SK-N-SH (cell line): Measurements from ENCODE around the gene ARHGAP29. TPM values are rescaled to one million over a fixed set of nuclear protein-coding genes. Genes with fewer than 3 reads are reported as not detected.

Experiments used
- CTCF ChIA-PET: fragments of 300-600, 350-600 bp; formaldehyde crosslinking; extraction: SDS; loops from one replicate; lab custom pipeline; 2021; lab: Yijun Ruan, JAX
- POLR2A ChIA-PET: fragments of 350-600 bp; sonication (Branson Sonifier 250); formaldehyde crosslinking; extraction: SDS; loops from one replicate; lab custom pipeline; 2020; ENCODE audit warnings: antibody characterized with exemption, inconsistent platforms; lab: Yijun Ruan, JAX
- DNase-seq: peaks from one replicate; pipeline ENCODE4 v3.0.0; 2012
- H2AFZ ChIP-seq: fragments of 200-600 bp; sonication (generic); 2 replicates; pipeline ENCODE4 v1.8.1; 2016; ENCODE audit warnings: antibody characterized with exemption, mild to moderate bottlenecking, low read depth
- H3F3A ChIP-seq: fragments of 200-600 bp; sonication (generic); replicated peaks from 2 replicates; pipeline ENCODE3; 2016; ENCODE audit warnings: antibody characterized with exemption, mild to moderate bottlenecking; ENCODE audit not compliant: insufficient read depth
- H3K27ac ChIP-seq, 2 experiments: fragments of 200-500 bp in 1 of 2; fragments of 200-600 bp in 1 of 2; sonication (Bioruptor generic) in 1 of 2; sonication (generic), shearing (Covaris generic) in 1 of 2; 2 replicates each; pipeline versions ENCODE4 v1.5.1 to v1.6.1; 2014 to 2016; ENCODE audit warnings: low read depth in 2 of 2, inconsistent platforms in 1 of 2, low read length in 1 of 2, mild to moderate bottlenecking in 1 of 2, mixed read lengths in 1 of 2
- H3K27me3 ChIP-seq: fragments of 200-600 bp; sonication (generic), shearing (Covaris generic); 2 replicates; pipeline ENCODE4 v1.6.1; 2016; ENCODE audit warnings: mixed run types; ENCODE audit not compliant: insufficient read depth
- H3K36me3 ChIP-seq, 2 experiments: fragments of 200-500 bp in 1 of 2; fragments of 200-600 bp in 1 of 2; sonication (Bioruptor generic) in 1 of 2; sonication (generic) in 1 of 2; replicated peaks in 1 of 2; 2 replicates each; pipeline versions ENCODE3 to v1.5.1; 2014 to 2016; ENCODE audit warnings: low read length in 1 of 2, mild to moderate bottlenecking in 1 of 2; ENCODE audit not compliant: insufficient read depth in 2 of 2, control insufficient read depth in 1 of 2
- H3K4me1 ChIP-seq, 2 experiments: fragments of 200-500 bp in 1 of 2; fragments of 200-600 bp in 1 of 2; sonication (Bioruptor generic) in 1 of 2; sonication (generic), shearing (Covaris generic) in 1 of 2; 2 replicates each; pipeline versions ENCODE4 v1.5.1 to v1.6.1; 2014 to 2016; ENCODE audit warnings: low read depth in 1 of 2, low read length in 1 of 2, mixed run types in 1 of 2; ENCODE audit not compliant: insufficient read depth in 2 of 2, control insufficient read depth in 1 of 2
- H3K4me2 ChIP-seq: fragments of 200-600 bp; sonication (generic), shearing (Covaris generic); 2 replicates; pipeline ENCODE4 v1.6.1; 2017; ENCODE audit warnings: mixed run types
- H3K4me3 ChIP-seq, 2 experiments: fragments of 200-500 bp in 1 of 2; fragments of 200-600 bp in 1 of 2; sonication (Bioruptor generic) in 1 of 2; sonication (generic), shearing (Covaris generic) in 1 of 2; 2 replicates each; pipeline versions ENCODE4 v1.5.1 to v1.8.1; 2014 to 2016; ENCODE audit warnings: low read depth in 2 of 2, inconsistent platforms in 1 of 2, low read length in 1 of 2, mild to moderate bottlenecking in 1 of 2, mixed read lengths in 1 of 2, moderate library complexity in 1 of 2
- H3K79me2 ChIP-seq: fragments of 200-600 bp; sonication (generic); 2 replicates; pipeline ENCODE4 v1.8.1; 2017; ENCODE audit warnings: mild to moderate bottlenecking; ENCODE audit not compliant: insufficient read depth
- H3K9ac ChIP-seq: fragments of 200-600 bp; sonication (generic); 2 replicates; pipeline ENCODE4 v1.6.1; 2017; ENCODE audit warnings: mixed run types
- H3K9me2 ChIP-seq: fragments of 200-600 bp; sonication (generic); 2 replicates; pipeline ENCODE4 v1.6.1; 2017; ENCODE audit warnings: mixed run types
- H3K9me3 ChIP-seq: fragments of 200-600 bp; sonication (generic); 2 replicates; pipeline ENCODE4 v1.6.1; 2017; ENCODE audit warnings: mixed run types, mild to moderate bottlenecking, moderate library complexity
- H4K20me1 ChIP-seq: fragments of 200-600 bp; sonication (generic); 2 replicates; pipeline ENCODE4 v1.6.1; 2017; ENCODE audit warnings: mild to moderate bottlenecking, mixed run types; ENCODE audit not compliant: insufficient read depth
- CHD2 ChIP-seq: fragments of 150-350 bp; IDR thresholded peaks from 2 replicates; pipeline ENCODE4 v1.6.1; 2018; ENCODE audit warnings: low read length; ENCODE audit not compliant: partially characterized antibody
- FOSL2 ChIP-seq: IDR thresholded peaks from 2 replicates; pipeline ENCODE4 v1.4.0; 2012; ENCODE audit warnings: low read depth, mild to moderate bottlenecking, moderate library complexity, borderline replicate concordance
- FOXJ3 ChIP-seq: sonication (generic); formaldehyde crosslinking; IDR thresholded peaks from 2 replicates; pipeline ENCODE4 v1.5.1; 2020; ENCODE audit warnings: mild to moderate bottlenecking, missing genetic modification reagents
- GABPA ChIP-seq: IDR thresholded peaks from 2 replicates; pipeline ENCODE4 v1.4.0; 2012; ENCODE audit warnings: low read depth, mild to moderate bottlenecking
- GATA2 ChIP-seq: sonication (generic); formaldehyde crosslinking; IDR thresholded peaks from 2 replicates; pipeline ENCODE4 v1.5.0; 2020; ENCODE audit warnings: mild to moderate bottlenecking, missing genetic modification reagents
- MEF2A ChIP-seq: IDR thresholded peaks from 2 replicates; pipeline ENCODE4 v1.4.0; 2012; ENCODE audit warnings: low read depth, borderline replicate concordance
- MXI1 ChIP-seq: IDR thresholded peaks from 2 replicates; pipeline ENCODE4 v1.6.1; 2012; ENCODE audit warnings: mild to moderate bottlenecking, low read depth, low read length, improper control_type of control experiment
- NFIC ChIP-seq: IDR thresholded peaks from 2 replicates; pipeline ENCODE4 v1.4.0; 2012; ENCODE audit warnings: borderline replicate concordance
- POLR2AphosphoS5 ChIP-seq: IDR thresholded peaks from 2 replicates; pipeline ENCODE4 v1.6.1; 2012; ENCODE audit warnings: low read depth, low read length
- RCOR1 ChIP-seq: fragments of 150-350 bp; IDR thresholded peaks from 2 replicates; pipeline ENCODE4 v1.6.1; 2017; ENCODE audit warnings: antibody characterized with exemption, low read length
- REST ChIP-seq: IDR thresholded peaks from 2 replicates; pipeline ENCODE4 v1.6.1; 2012; ENCODE audit warnings: mild to moderate bottlenecking, low read depth, low read length, moderate library complexity
- RXRA ChIP-seq: IDR thresholded peaks from 2 replicates; pipeline ENCODE4 v1.4.0; 2012; ENCODE audit warnings: low read depth, mild to moderate bottlenecking, borderline replicate concordance
- TAF1 ChIP-seq: IDR thresholded peaks from 2 replicates; pipeline ENCODE4 v1.6.1; 2012; ENCODE audit warnings: low read depth, mild to moderate bottlenecking, low read length, moderate library complexity, borderline replicate concordance
- WGBS: methylation state at CpG from one replicate; pipeline ENCODE4 v1.1.6; 2017; ENCODE audit warnings: low lambda C conversion rate; 5-methylcytosine and 5-hydroxymethylcytosine counted together
- polyA plus RNA-seq, 3 experiments: library from polyadenylated mRNA; depleted of rRNA; stranded (reverse); fragments of >200 nt; gene quantifications; 2 replicates each; pipeline ENCODE4 v1.2.3, GENCODE V29; 2012

Gene ARHGAP29
- polyA plus RNA-seq, 1 of the 3 experiments (the other 2 are of a cell fraction), result 20.1 TPM

GRCh38 chr1:94279038-94279437 is 41.7 kb upstream of the ARHGAP29 start:
- no peaks in the 10 kb centered on the region for H4K20me1 ChIP-seq
- no peak overlapping the region for H2AFZ ChIP-seq
- no peak overlapping the region for H3K4me3 ChIP-seq
- 90% methylated on average over 1 of the region's 1 CpG for WGBS
- no peaks in the 10 kb centered on the region for H3F3A ChIP-seq
- no peaks in the 10 kb centered on the region for H3K9me2 ChIP-seq
- H3K27ac ChIP-seq, result no peak overlapping the region
- no peak overlapping the region for H3K9ac ChIP-seq
- H3K36me3 ChIP-seq, result no peaks in the 10 kb centered on the region
- DNase-seq, result no peak
- H3K79me2 ChIP-seq, result no peaks in the 10 kb centered on the region
- ChIA-PET POLR2A (no interaction called here), CTCF (interaction anchor here (1.0 kb wide), 1 partner anchor 53 kb away, joined by 3 read pairs; no protein-coding TSS in a partner anchor)
- no peak overlapping the region for H3K4me2 ChIP-seq
- H3K9me3 ChIP-seq, result no peaks in the 10 kb centered on the region
- no peak for TF ChIP-seq MEF2A
- TF ChIP-seq POLR2AphosphoS5, result no peak
- TF ChIP-seq RCOR1, result no peak
- no peak for TF ChIP-seq GABPA
- TF ChIP-seq REST, result no peak
- TF ChIP-seq FOSL2, result no peak
- TF ChIP-seq TAF1, result no peak
- TF ChIP-seq RXRA, result no peak
- TF ChIP-seq GATA2, result no peak
- no peak for TF ChIP-seq MXI1
- no peak for TF ChIP-seq CHD2
- no peak for TF ChIP-seq NFIC
- no peaks in the 10 kb centered on the region for H3K27me3 ChIP-seq
- H3K4me1 ChIP-seq, result peaks cover 4 to 21% of the 10 kb centered on the region in 2 experiments; a peak in 2 of 4 replicates

GRCh38 chr1:94276988-94277434 is 39.6 kb upstream of the ARHGAP29 start:
- H3K27ac ChIP-seq, result no peak overlapping the region
- H3K4me3 ChIP-seq, result no peak overlapping the region
- H3F3A ChIP-seq, result no peaks in the 10 kb centered on the region
- H3K36me3 ChIP-seq, result no peaks in the 10 kb centered on the region
- no peaks in the 10 kb centered on the region for H4K20me1 ChIP-seq
- H3K9me3 ChIP-seq, result no peaks in the 10 kb centered on the region
- no peak for TF ChIP-seq MEF2A
- no peak for TF ChIP-seq REST
- no peak for TF ChIP-seq FOXJ3 (CRISPR knock-in tag)
- no peak for TF ChIP-seq NFIC
- DNase-seq, result no peak
- no peaks in the 10 kb centered on the region for H3K79me2 ChIP-seq
- ChIA-PET CTCF (no interaction called here), POLR2A (no interaction called here)
- no peaks in the 10 kb centered on the region for H3K27me3 ChIP-seq
- no peak overlapping the region for H3K9ac ChIP-seq
- H3K4me2 ChIP-seq, result no peak overlapping the region
- H3K9me2 ChIP-seq, result no peaks in the 10 kb centered on the region
- no peak overlapping the region for H2AFZ ChIP-seq
- 87% methylated on average over 4 of the region's 4 CpGs for WGBS
- peaks cover 4 to 18% of the 10 kb centered on the region in 2 experiments; a peak in 2 of 4 replicates for H3K4me1 ChIP-seq
